ENCODE measurements around the gene TPRN. TPM values are rescaled to one million over a fixed set of nuclear protein-coding genes. Genes with fewer than 3 reads are reported as not detected.

Gene TPRN
- total RNA-seq, 1 donor from 2014 or later = 16.0 TPM

DNA sequence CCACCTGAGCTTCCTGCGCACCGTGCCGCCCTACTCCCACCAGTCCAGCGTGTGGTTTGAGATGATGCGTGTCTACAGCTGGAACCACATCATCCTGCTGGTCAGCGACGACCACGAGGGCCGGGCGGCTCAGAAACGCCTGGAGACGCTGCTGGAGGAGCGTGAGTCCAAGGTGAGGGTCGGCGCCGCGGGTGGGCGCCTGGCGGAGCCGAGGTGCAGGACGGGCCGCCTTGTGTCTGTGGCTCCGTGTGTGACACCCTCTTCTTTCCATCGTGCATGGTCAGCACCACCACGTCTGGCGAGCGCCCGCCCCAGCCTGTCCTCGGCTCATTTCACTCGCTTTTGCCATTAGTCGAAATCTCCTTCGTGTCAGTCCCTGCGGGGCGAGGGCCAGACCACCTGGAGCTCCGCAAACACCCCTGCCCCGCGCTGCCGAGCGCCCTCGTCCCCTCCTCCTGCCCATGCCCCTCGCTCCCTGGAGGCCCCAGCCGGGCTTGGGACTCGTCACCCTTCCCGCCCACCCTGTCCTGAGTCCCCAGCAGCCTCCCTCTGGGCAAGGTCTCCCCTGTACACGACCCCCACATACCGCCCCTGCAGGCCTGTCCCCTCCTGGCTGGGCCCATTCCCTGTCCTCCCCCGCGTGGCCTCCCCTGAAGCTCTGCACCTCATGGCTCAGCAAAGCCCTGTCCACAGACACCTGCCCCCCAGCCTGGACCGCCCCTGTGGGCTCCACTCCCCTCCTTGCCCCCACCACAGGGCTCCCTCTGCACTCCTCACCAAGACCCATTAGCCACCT lies 54.6 kb downstream of the TPRN start:
- Mint-ChIP-seq H3K4me3 (ENCODE audit: unreplicated experiment) (no peak overlapping the region), H3K4me1 (ENCODE audit: low read depth, unreplicated experiment) (no peaks in the 10 kb centered on the region), H3K9me3 (ENCODE audit: unreplicated experiment) (no peaks in the 10 kb centered on the region), H3K27me3 (ENCODE audit: low read depth, unreplicated experiment) (peaks cover 45% of the 10 kb centered on the region), H3K27ac (ENCODE audit: unreplicated experiment) (no peak overlapping the region), H3K36me3 (ENCODE audit: low read depth, unreplicated experiment) (no peaks in the 10 kb centered on the region)
- FAIRE-seq (no peak), DNase-seq (ENCODE audit: low read depth) (no peak)
- H3K4me1 ChIP-seq (ENCODE audit: insufficient read depth, low read length) = no peaks in the 10 kb centered on the region
- H3K9me3 ChIP-seq (ENCODE audit: insufficient read depth, low read depth, low read length) = no peaks in the 10 kb centered on the region
- no peaks in the 10 kb centered on the region for H4K20me1 ChIP-seq (ENCODE audit: insufficient read depth, low read length)
- H3K4me2 ChIP-seq (ENCODE audit: low read length) = no peak overlapping the region
- peaks cover 11% of the 10 kb centered on the region for H3K27me3 ChIP-seq (ENCODE audit: insufficient read depth, low read length)
- H3K36me3 ChIP-seq (ENCODE audit: insufficient read depth, low read length) = no peaks in the 10 kb centered on the region
- H3K4me3 ChIP-seq (ENCODE audit: insufficient read depth, low read depth, low read length) = no peak overlapping the region
- H2AFZ ChIP-seq (ENCODE audit: low read depth, low read length) = no peak overlapping the region
- TF ChIP-seq EZH2 (IDR thresholded peaks at IDR 0.05; ENCODE audit: insufficient read depth, low read length) = no peak
- TF ChIP-seq, protein P1, sequence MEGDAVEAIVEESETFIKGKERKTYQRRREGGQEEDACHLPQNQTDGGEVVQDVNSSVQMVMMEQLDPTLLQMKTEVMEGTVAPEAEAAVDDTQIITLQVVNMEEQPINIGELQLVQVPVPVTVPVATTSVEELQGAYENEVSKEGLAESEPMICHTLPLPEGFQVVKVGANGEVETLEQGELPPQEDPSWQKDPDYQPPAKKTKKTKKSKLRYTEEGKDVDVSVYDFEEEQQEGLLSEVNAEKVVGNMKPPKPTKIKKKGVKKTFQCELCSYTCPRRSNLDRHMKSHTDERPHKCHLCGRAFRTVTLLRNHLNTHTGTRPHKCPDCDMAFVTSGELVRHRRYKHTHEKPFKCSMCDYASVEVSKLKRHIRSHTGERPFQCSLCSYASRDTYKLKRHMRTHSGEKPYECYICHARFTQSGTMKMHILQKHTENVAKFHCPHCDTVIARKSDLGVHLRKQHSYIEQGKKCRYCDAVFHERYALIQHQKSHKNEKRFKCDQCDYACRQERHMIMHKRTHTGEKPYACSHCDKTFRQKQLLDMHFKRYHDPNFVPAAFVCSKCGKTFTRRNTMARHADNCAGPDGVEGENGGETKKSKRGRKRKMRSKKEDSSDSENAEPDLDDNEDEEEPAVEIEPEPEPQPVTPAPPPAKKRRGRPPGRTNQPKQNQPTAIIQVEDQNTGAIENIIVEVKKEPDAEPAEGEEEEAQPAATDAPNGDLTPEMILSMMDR (IDR thresholded peaks at IDR 0.05; ENCODE audit: insufficient read depth, low read depth, low read length) = no peak
- no peak overlapping the region for H3K9ac ChIP-seq (ENCODE audit: low read length)
- H3K27ac ChIP-seq (ENCODE audit: low read depth, low read length) = no peak overlapping the region
- no peaks in the 10 kb centered on the region for H3K79me2 ChIP-seq (ENCODE audit: insufficient read depth, low read length)

DNA sequence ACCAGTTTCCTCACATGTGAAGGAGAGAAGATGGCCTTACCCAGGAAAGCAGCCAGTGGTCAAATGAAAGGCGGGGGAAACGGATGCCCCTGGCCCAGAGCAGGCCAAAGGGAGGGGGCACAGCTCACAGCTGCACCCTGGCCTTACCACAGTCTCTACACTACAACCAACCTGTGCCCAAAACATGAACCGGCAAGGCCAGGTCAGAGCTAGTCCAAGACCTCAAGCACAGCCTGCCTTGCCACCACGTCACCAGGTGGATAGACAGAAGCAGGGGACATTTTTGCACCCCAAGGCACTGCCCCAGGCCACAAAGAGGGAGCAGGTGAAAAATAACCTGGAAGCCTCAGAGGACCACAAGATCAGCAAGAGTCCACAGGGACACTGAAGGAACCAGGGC lies 57.1 kb downstream of the TPRN start:
- H3K4me1 ChIP-seq (ENCODE audit: insufficient read depth, low read length) = peaks cover 2% of the 10 kb centered on the region
- no peak overlapping the region for H3K4me3 Mint-ChIP-seq (ENCODE audit: unreplicated experiment)
- peaks cover 3% of the 10 kb centered on the region for H3K9me3 Mint-ChIP-seq (ENCODE audit: unreplicated experiment)
- no peak overlapping the region for H3K4me2 ChIP-seq (ENCODE audit: low read length)
- peaks cover 2% of the 10 kb centered on the region for H3K4me1 Mint-ChIP-seq (ENCODE audit: low read depth, unreplicated experiment)
- no peaks in the 10 kb centered on the region for H3K79me2 ChIP-seq (ENCODE audit: insufficient read depth, low read length)
- H3K9ac ChIP-seq (ENCODE audit: low read length) = no peak overlapping the region
- H3K27ac ChIP-seq (ENCODE audit: low read depth, low read length) = no peak overlapping the region
- TF ChIP-seq, protein P1 (IDR thresholded peaks at IDR 0.05; ENCODE audit: insufficient read depth, low read depth, low read length) = no peak
- TF ChIP-seq EZH2 (IDR thresholded peaks at IDR 0.05; ENCODE audit: insufficient read depth, low read length) = no peak
- H2AFZ ChIP-seq (ENCODE audit: low read depth, low read length) = no peak overlapping the region
- H3K36me3 ChIP-seq (ENCODE audit: insufficient read depth, low read length) = no peaks in the 10 kb centered on the region
- no peak overlapping the region for H3K27ac Mint-ChIP-seq (ENCODE audit: unreplicated experiment)
- no peak overlapping the region for H3K4me3 ChIP-seq (ENCODE audit: insufficient read depth, low read depth, low read length)
- no peak for FAIRE-seq
- H3K27me3 Mint-ChIP-seq (ENCODE audit: low read depth, unreplicated experiment) = peaks cover 61% of the 10 kb centered on the region
- H3K9me3 ChIP-seq (ENCODE audit: insufficient read depth, low read depth, low read length) = no peaks in the 10 kb centered on the region
- peaks cover 22% of the 10 kb centered on the region for H3K27me3 ChIP-seq (ENCODE audit: insufficient read depth, low read length)
- no peaks in the 10 kb centered on the region for H4K20me1 ChIP-seq (ENCODE audit: insufficient read depth, low read length)
- no peak for DNase-seq (ENCODE audit: low read depth)
- no peaks in the 10 kb centered on the region for H3K36me3 Mint-ChIP-seq (ENCODE audit: low read depth, unreplicated experiment)
